K562 (cell line): Measurements from ENCODE around the gene RNF144A. TPM values are rescaled to one million over a fixed set of nuclear protein-coding genes. Genes with fewer than 3 reads are reported as not detected.

ENCODE experiments used
- ATAC-seq: fragments of 200-7000 bp; cut with Tn5 transposase; 3 replicates; pipeline ENCODE4 v1.9.1; 2020; ENCODE audit warnings: moderate library complexity
- BruUV-seq: library from RNA; stranded (reverse); fragments of 400-500 nt; replicated peaks from 2 replicates; lab custom pipeline; 2021; lab: Mats Ljungman, UMichigan
- CTCF ChIA-PET: fragments of 300-600 bp; formaldehyde crosslinking; extraction: SDS; loops from one replicate; lab custom pipeline; 2021; ENCODE audit warnings: low intra/inter-chr PET ratio; lab: Yijun Ruan, JAX
- POLR2A ChIA-PET: fragments of 300-600, 350-650 bp; sonication (Branson Sonifier 250); formaldehyde crosslinking; extraction: SDS; loops from one replicate; lab custom pipeline; 2021; ENCODE audit warnings: antibody characterized with exemption, inconsistent platforms; lab: Yijun Ruan, JAX
- DNase-seq, 4 experiments: peaks; one replicate each; pipeline versions ENCODE4 v3.0.0 to v3.0.0-alpha.2; 2011 to 2018; ENCODE audit warnings: low spot score in 3 of 4, mixed read lengths in 3 of 4; ENCODE audit errors: extremely low read depth in 1 of 4
- FAIRE-seq: peaks from 2 replicates; lab custom pipeline; 2011; peaks lifted over from hg19 to GRCh38; lab: Jason Lieb, UNC
- H2AFZ ChIP-seq: 2 replicates; pipeline ENCODE4 v1.6.0; 2011; ENCODE audit warnings: low read depth, low read length, control low read depth, inconsistent platforms
- H3K27ac ChIP-seq: fragments of 200-600 bp; 3 replicates; pipeline ENCODE4 v1.8.0; 2011; ENCODE audit warnings: low read depth, mild to moderate bottlenecking, control low read depth, inconsistent platforms, low read length, moderate library complexity, mixed read lengths; ENCODE audit errors: extremely low read depth
- H3K27me3 ChIP-seq, 2 experiments: fragments of 300-600 bp in 1 of 2; 2 replicates in 1 of 2; 3 replicates in 1 of 2; pipeline versions ENCODE4 v1.6.0 to v1.8.0; 2011; ENCODE audit warnings: inconsistent platforms in 2 of 2, low read length in 2 of 2, mild to moderate bottlenecking in 1 of 2, mixed read lengths in 1 of 2, moderate library complexity in 1 of 2; ENCODE audit not compliant: control insufficient read depth in 2 of 2, insufficient read depth in 2 of 2
- H3K36me3 ChIP-seq: fragments of 300-600 bp; 3 replicates; pipeline ENCODE4 v1.8.0; 2011; ENCODE audit warnings: mild to moderate bottlenecking, low read length, inconsistent platforms; ENCODE audit not compliant: control insufficient read depth, insufficient read depth
- H3K4me1 ChIP-seq, 2 experiments: fragments of 200-600 bp in 1 of 2; replicated peaks in 1 of 2; 2 replicates in 1 of 2; 3 replicates in 1 of 2; pipeline versions ENCODE4 v1.5.1 to v1.8.0; 2011; ENCODE audit warnings: inconsistent platforms in 2 of 2, low read length in 2 of 2, mild to moderate bottlenecking in 1 of 2, mixed read lengths in 1 of 2, moderate library complexity in 1 of 2; ENCODE audit not compliant: control insufficient read depth in 2 of 2, insufficient read depth in 2 of 2
- H3K4me2 ChIP-seq: 2 replicates; pipeline ENCODE4 v1.6.1; 2011; ENCODE audit warnings: low read length, control low read depth, inconsistent platforms, mixed read lengths; ENCODE audit not compliant: insufficient read depth
- H3K4me3 ChIP-seq: fragments of 200-600 bp; sonication (generic), shearing (Covaris generic); 2 replicates; pipeline ENCODE4 v1.5.1; 2016; ENCODE audit warnings: control low read depth, inconsistent platforms
- H3K79me2 ChIP-seq: fragments of 200-600 bp; 3 replicates; pipeline ENCODE4 v1.8.0; 2011; ENCODE audit warnings: low read length, inconsistent platforms; ENCODE audit not compliant: control insufficient read depth, insufficient read depth
- H3K9ac ChIP-seq, 2 experiments: 2 replicates each; pipeline versions ENCODE4 v1.6.0 to v1.6.1; 2011; ENCODE audit warnings: low read depth in 2 of 2, low read length in 2 of 2, control low read depth in 1 of 2, inconsistent platforms in 1 of 2, mild to moderate bottlenecking in 1 of 2, mixed read lengths in 1 of 2; ENCODE audit not compliant: insufficient read depth in 1 of 2
- H3K9me1 ChIP-seq: one replicate; pipeline ENCODE4 v1.6.0; 2011; ENCODE audit warnings: inconsistent platforms, mild to moderate bottlenecking, low read length, moderate library complexity; ENCODE audit not compliant: control insufficient read depth, insufficient read depth
- H3K9me3 ChIP-seq: replicated peaks from 2 replicates; pipeline ENCODE4 v1.5.1; 2011; ENCODE audit warnings: low read depth, low read length, inconsistent platforms; ENCODE audit not compliant: control insufficient read depth, insufficient read depth
- H4K20me1 ChIP-seq: replicated peaks from 2 replicates; pipeline ENCODE4 v1.6.1; 2011; ENCODE audit warnings: low read length, inconsistent platforms, mixed read lengths; ENCODE audit not compliant: control insufficient read depth, insufficient read depth
- HDAC6 ChIP-seq: IDR thresholded peaks from 2 replicates; pipeline ENCODE4 v1.6.1; 2012; ENCODE audit warnings: low read depth, mild to moderate bottlenecking, control low read depth, inconsistent platforms, low read length, moderate library complexity
- TFE3 ChIP-seq: fragments of 450-650 bp; formaldehyde crosslinking; IDR thresholded peaks from 2 replicates; pipeline ENCODE4 v1.4.0; 2020; ENCODE audit warnings: mild to moderate bottlenecking, mixed read lengths
- ZBTB17 ChIP-seq: fragments of 450-650 bp; formaldehyde crosslinking; IDR thresholded peaks from 2 replicates; pipeline ENCODE4 v1.4.0; 2020; ENCODE audit warnings: mild to moderate bottlenecking
- ZKSCAN8 ChIP-seq: fragments of 200-800 bp; sonication (Bioruptor generic); IDR thresholded peaks from 2 replicates; pipeline ENCODE4 v1.6.1; 2016; ENCODE audit warnings: missing genetic modification characterization, missing compliant biosample characterization
- ZNF224 ChIP-seq: sonication (generic); formaldehyde crosslinking; IDR thresholded peaks from 2 replicates; pipeline ENCODE4 v1.8.0; 2022; ENCODE audit warnings: mild to moderate bottlenecking, missing genetic modification reagents
- WGBS: fragments of 100-300 bp; shearing (Covaris generic); methylation state at CpG from one replicate; pipeline ENCODE4 v1.1.6; 2016; ENCODE audit warnings: low coverage, mixed read lengths; ENCODE audit not compliant: insufficient coverage; ENCODE audit errors: missing lambda C conversion rate; 5-methylcytosine and 5-hydroxymethylcytosine counted together
- in situ Hi-C: fragments of 300-500 bp; cut with MboI; formaldehyde crosslinking; loops from 4 replicates; pipeline ENCODE4 v1.15.0; 2018; ENCODE audit warnings: inconsistent platforms, mixed read lengths
- intact Hi-C: fragments of 100-400 bp; cut with micrococcal nuclease; formaldehyde crosslinking; loops from 2 replicates; pipeline ENCODE4 v1.14.2; 2022
- polyA plus RNA-seq, 8 experiments: library from polyadenylated mRNA; depleted of rRNA in 4 of 8; stranded (reverse) in 5 of 8; unstranded in 3 of 8; fragments of >200 nt; fragmentation: Nextera tagmentation in 2 of 8; fragmentation: Illumina TruSeq in 1 of 8; extraction: Ambion mirVana in 2 of 8; extraction: Trizol in 1 of 8; gene quantifications; 2 replicates each; pipeline versions ENCODE4 v1.2.1 to v1.2.3, GENCODE V29; 2011 to 2014; ENCODE audit warnings: inconsistent platforms in 1 of 8, missing spikeins in 1 of 8
- total RNA-seq, 7 experiments: library from RNA; depleted of rRNA in 6 of 7; stranded (reverse); fragments of >200 nt in 6 of 7; fragmentation: Illumina TruSeq in 2 of 7; extraction: Trizol in 2 of 7; gene quantifications; 2 replicates each; pipeline versions ENCODE4 v1.2.1 to v1.2.3, GENCODE V29; 2011 to 2021; ENCODE audit warnings: low replicate concordance in 1 of 7

The RNF144A gene
- total and polyA plus RNA-seq, 9 of the 15 experiments (the other 6 are each of a cell fraction or from before 2014, with no cell fraction given) = 0.96 to 11.3 (median 6.2) TPM

GRCh38 chr2:6972067-6972710 is 55.0 kb downstream of the RNF144A start:
- Histone ChIP-seq H4K20me1 (no peaks in the 10 kb centered on the region), H3K79me2 (no peaks in the 10 kb centered on the region), H3K9me3 (no peaks in the 10 kb centered on the region), H3K36me3 (no peaks in the 10 kb centered on the region), H3K9ac (no peak overlapping the region), H3K27me3 (no peaks in the 10 kb centered on the region), H2AFZ (no peak overlapping the region), H3K4me3 (no peak overlapping the region), H3K9me1 (no peaks in the 10 kb centered on the region), H3K4me1 (no peaks in the 10 kb centered on the region), H3K4me2 (no peak overlapping the region), H3K27ac (no peak overlapping the region)
- 60% methylated on average over 5 of the region's 5 CpGs for WGBS
- ChIA-PET CTCF (no interaction called here), POLR2A (interaction anchor here (0.9 kb wide), 1 partner anchor 15 kb away, joined by 3 read pairs; no protein-coding TSS in a partner anchor)
- TF ChIP-seq ZBTB17 = no peak
- TF ChIP-seq TFE3 (CRISPR knock-in tag) = no peak
- no peak for TF ChIP-seq ZNF224 (CRISPR knock-in tag)
- no peak for TF ChIP-seq ZKSCAN8 (CRISPR knock-in tag)
- TF ChIP-seq HDAC6 = no peak
- intact Hi-C loops = no loop called here
- no TSS peak for BruUV-seq
- FAIRE-seq (no peak), ATAC-seq (no peak), DNase-seq (no peak)
- in situ Hi-C loops = no loop called here
